ENCODE results near the gene RRBP1. TPM values are rescaled to one million over a fixed set of nuclear protein-coding genes. Genes with fewer than 3 reads are reported as not detected.
A peak's percentile ranks its signal among the peaks of the same experiment; 100 is the strongest.

Gene RRBP1
- total RNA-seq, 8 experiments from 2014 or later = 12.2 to 94.0 (median 31.2) TPM

- 0 to 100% (median 80%) methylated on average over 1 to 3 of the region's 3 CpGs; no CpG with 5 or more reads in 2 of the 10 experiments for WGBS, 10 experiments
- Histone ChIP-seq H3K27ac (no peak overlapping the region), H3K4me3 (no peak overlapping the region), H3K4me1 (replicated peaks in 1 of 2) (no peaks in the 10 kb centered on the region)
- in situ Hi-C loops (cut with MboI; ENCODE audit: low pct_unique_long_range_greater_than_20kb in 2 of 9, low sequenced_read_pairs in 9 of 9, unreplicated experiment in 9 of 9) = no loop called here
- ATAC-seq (replicated peaks in 6 of 8) = peak in 3 of 8 experiments; percentile 38 to 87 (median 85)
Observed at GRCh38 chr20:17587824-17588223, 94.2 kb downstream of the RRBP1 start.

- H3K4me3 ChIP-seq = no peak overlapping the region
- WGBS, 10 experiments = 83 to 100% (median 100%) methylated on average over 1 of the region's 1 CpG; no CpG with 5 or more reads in 1 of the 10 experiments
- no peak for ATAC-seq (replicated peaks in 6 of 8)
- no peak overlapping the region for H3K27ac ChIP-seq
- no peaks in the 10 kb centered on the region for H3K4me1 ChIP-seq (replicated peaks in 1 of 2)
- in situ Hi-C loops (cut with MboI; ENCODE audit: low pct_unique_long_range_greater_than_20kb in 2 of 9, low sequenced_read_pairs in 9 of 9, unreplicated experiment in 9 of 9) = no loop called here
Observed at GRCh38 chr20:17587148-17587547, 94.9 kb downstream of the RRBP1 start.

DNA sequence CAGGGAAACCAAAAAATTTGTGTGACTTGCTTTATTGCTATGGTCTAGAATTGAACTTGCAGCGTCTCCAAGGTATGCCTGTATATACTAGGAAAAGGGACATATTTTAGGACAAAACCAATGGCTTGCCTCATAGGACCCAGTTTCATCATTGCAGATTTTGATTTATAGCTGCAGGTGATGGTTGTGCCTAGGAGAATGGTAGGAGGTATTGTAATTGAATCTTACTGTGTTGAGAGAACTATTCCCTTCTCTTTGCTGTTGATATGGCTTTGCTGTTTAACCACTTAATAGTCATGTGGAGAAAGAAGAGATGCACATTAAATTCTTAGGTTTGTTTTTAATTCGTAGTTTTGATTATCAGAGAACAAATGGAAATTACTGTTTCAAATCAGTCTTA, 95.8 kb downstream of the RRBP1 start:
- in situ Hi-C loops (cut with MboI; ENCODE audit: low pct_unique_long_range_greater_than_20kb in 2 of 9, low sequenced_read_pairs in 9 of 9, unreplicated experiment in 9 of 9) = no loop called here
- H3K4me1 ChIP-seq (replicated peaks in 1 of 2) = no peaks in the 10 kb centered on the region
- WGBS, 10 experiments = 13 to 91% (median 66%) methylated on average over 1 to 2 of the region's 2 CpGs; no CpG with 5 or more reads in 2 of the 10 experiments
- no peak overlapping the region for H3K27ac ChIP-seq
- ATAC-seq (replicated peaks in 6 of 8) = no peak
- H3K4me3 ChIP-seq = no peak overlapping the region

- in situ Hi-C loops (cut with MboI; ENCODE audit: low pct_unique_long_range_greater_than_20kb in 2 of 9, low sequenced_read_pairs in 9 of 9, unreplicated experiment in 9 of 9) = no loop called here
- no peaks in the 10 kb centered on the region for H3K4me1 ChIP-seq (replicated peaks in 1 of 2)
- no peak overlapping the region for H3K4me3 ChIP-seq
- no peak overlapping the region for H3K27ac ChIP-seq
- ATAC-seq (replicated peaks in 6 of 8) = no peak
Observed at GRCh38 chr20:17584689-17585088, 97.4 kb downstream of the RRBP1 start.

- no peaks in the 10 kb centered on the region for H3K4me1 ChIP-seq (replicated peaks in 1 of 2)
- in situ Hi-C loops (cut with MboI; ENCODE audit: low pct_unique_long_range_greater_than_20kb in 2 of 9, low sequenced_read_pairs in 9 of 9, unreplicated experiment in 9 of 9) = no loop called here
- no peak overlapping the region for H3K27ac ChIP-seq
- no peak overlapping the region for H3K4me3 ChIP-seq
- WGBS, 10 experiments = 86 to 100% (median 100%) methylated on average over 1 to 3 of the region's 3 CpGs; no CpG with 5 or more reads in 1 of the 10 experiments
- ATAC-seq (replicated peaks in 6 of 8) = no peak
Observed at GRCh38 chr20:17583126-17583525, 98.9 kb downstream of the RRBP1 start.

GRCh38 chr20:17580895-17581294, 101.1 kb downstream of the RRBP1 start:
- in situ Hi-C loops (cut with MboI; ENCODE audit: low pct_unique_long_range_greater_than_20kb in 2 of 9, low sequenced_read_pairs in 9 of 9, unreplicated experiment in 9 of 9) = no loop called here
- ATAC-seq (replicated peaks in 6 of 8) = no peak
- WGBS, 10 experiments = 83 to 100% (median 100%) methylated on average over 1 to 2 of the region's 2 CpGs; no CpG with 5 or more reads in 4 of the 10 experiments
- no peaks in the 10 kb centered on the region for H3K4me1 ChIP-seq (replicated peaks in 1 of 2)
- no peak overlapping the region for H3K27ac ChIP-seq
- H3K4me3 ChIP-seq = no peak overlapping the region

- WGBS, 10 experiments = 93 to 100% (median 95%) methylated on average over 2 to 4 of the region's 4 CpGs; no CpG with 5 or more reads in 5 of the 10 experiments
- Histone ChIP-seq H3K27ac (no peak overlapping the region), H3K4me3 (no peak overlapping the region), H3K4me1 (replicated peaks in 1 of 2) (peaks cover 0 to 3% of the 10 kb centered on the region in 2 donors)
- in situ Hi-C loops (cut with MboI; ENCODE audit: low pct_unique_long_range_greater_than_20kb in 2 of 9, low sequenced_read_pairs in 9 of 9, unreplicated experiment in 9 of 9) = no loop called here
- ATAC-seq (replicated peaks in 6 of 8) = no peak
Observed at GRCh38 chr20:17579369-17580039, 102.5 kb downstream of the RRBP1 start.

GRCh38 chr20:17576215-17576614, 105.8 kb downstream of the RRBP1 start:
- WGBS, 10 experiments = 78 to 100% (median 89%) methylated on average over 1 to 7 of the region's 8 CpGs; no CpG with 5 or more reads in 1 of the 10 experiments
- no peak overlapping the region for H3K4me3 ChIP-seq
- H3K4me1 ChIP-seq (replicated peaks in 1 of 2) = peaks cover 6 to 16% of the 10 kb centered on the region in 2 donors
- in situ Hi-C loops (cut with MboI; ENCODE audit: low pct_unique_long_range_greater_than_20kb in 2 of 9, low sequenced_read_pairs in 9 of 9, unreplicated experiment in 9 of 9) = no loop called here
- no peak for ATAC-seq (replicated peaks in 6 of 8)
- H3K27ac ChIP-seq = no peak overlapping the region

- no peak for ATAC-seq (replicated peaks in 6 of 8)
- in situ Hi-C loops (cut with MboI; ENCODE audit: low pct_unique_long_range_greater_than_20kb in 2 of 9, low sequenced_read_pairs in 9 of 9, unreplicated experiment in 9 of 9) = no loop called here
- 14 to 100% (median 92%) methylated on average over 1 to 3 of the region's 3 CpGs for WGBS, 10 experiments
- H3K4me1 ChIP-seq (replicated peaks in 1 of 2) = peaks cover 6 to 16% of the 10 kb centered on the region in 2 donors
- H3K27ac ChIP-seq = no peak overlapping the region
- no peak overlapping the region for H3K4me3 ChIP-seq
Observed at GRCh38 chr20:17573463-17573862, 108.6 kb downstream of the RRBP1 start.

DNA sequence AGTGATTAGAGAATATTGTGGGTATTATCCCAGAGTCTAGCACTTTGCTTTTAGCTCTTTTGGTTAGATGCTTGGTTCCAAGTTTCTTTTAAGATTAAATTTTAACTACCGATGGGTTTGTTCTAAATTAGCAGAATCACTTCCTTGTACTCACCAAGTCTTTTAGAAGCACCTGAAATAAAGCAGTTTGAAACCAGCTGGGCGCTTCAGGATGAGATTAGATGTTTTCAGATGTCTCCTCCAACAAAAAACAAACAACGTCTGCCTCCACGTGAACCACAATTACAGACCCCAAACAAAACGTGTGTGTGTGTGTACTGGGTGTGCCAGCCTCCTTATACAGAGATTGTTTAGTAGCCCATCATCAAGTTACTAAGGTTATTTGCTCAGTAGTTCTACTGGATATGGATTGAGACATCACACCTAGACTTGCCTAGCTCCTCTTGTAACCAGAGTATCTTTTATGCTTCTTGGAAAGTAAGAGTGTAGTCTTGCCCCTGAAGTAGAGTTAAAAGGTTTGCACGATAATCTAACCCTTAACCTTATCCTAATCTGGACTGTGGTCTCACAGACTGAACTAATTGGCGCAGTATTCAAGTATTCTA, 109.9 kb downstream of the RRBP1 start:
- no peak for ATAC-seq (replicated peaks in 6 of 8)
- H3K4me1 ChIP-seq (replicated peaks in 1 of 2) = peaks cover 6 to 16% of the 10 kb centered on the region in 2 donors
- in situ Hi-C loops (cut with MboI; ENCODE audit: low pct_unique_long_range_greater_than_20kb in 2 of 9, low sequenced_read_pairs in 9 of 9, unreplicated experiment in 9 of 9) = no loop called here
- 7 to 83% (median 48%) methylated on average over 1 to 6 of the region's 7 CpGs; no CpG with 5 or more reads in 1 of the 10 experiments for WGBS, 10 experiments
- H3K4me3 ChIP-seq = peak overlapping the region; percentile 83 to 94 (median 90)
- no peak overlapping the region for H3K27ac ChIP-seq

- in situ Hi-C loops (cut with MboI; ENCODE audit: low pct_unique_long_range_greater_than_20kb in 2 of 9, low sequenced_read_pairs in 9 of 9, unreplicated experiment in 9 of 9) = no loop called here
- peaks cover 6 to 16% of the 10 kb centered on the region in 2 donors for H3K4me1 ChIP-seq (replicated peaks in 1 of 2)
- peak overlapping the region; percentile 83 to 94 (median 90) for H3K4me3 ChIP-seq
- ATAC-seq (replicated peaks in 6 of 8) = no peak
- 0 to 12% (median 0%) methylated on average over 3 to 6 of the region's 6 CpGs; no CpG with 5 or more reads in 1 of the 10 experiments for WGBS, 10 experiments
- H3K27ac ChIP-seq = no peak overlapping the region
Observed at GRCh38 chr20:17571153-17571527, 110.9 kb downstream of the RRBP1 start.

DNA sequence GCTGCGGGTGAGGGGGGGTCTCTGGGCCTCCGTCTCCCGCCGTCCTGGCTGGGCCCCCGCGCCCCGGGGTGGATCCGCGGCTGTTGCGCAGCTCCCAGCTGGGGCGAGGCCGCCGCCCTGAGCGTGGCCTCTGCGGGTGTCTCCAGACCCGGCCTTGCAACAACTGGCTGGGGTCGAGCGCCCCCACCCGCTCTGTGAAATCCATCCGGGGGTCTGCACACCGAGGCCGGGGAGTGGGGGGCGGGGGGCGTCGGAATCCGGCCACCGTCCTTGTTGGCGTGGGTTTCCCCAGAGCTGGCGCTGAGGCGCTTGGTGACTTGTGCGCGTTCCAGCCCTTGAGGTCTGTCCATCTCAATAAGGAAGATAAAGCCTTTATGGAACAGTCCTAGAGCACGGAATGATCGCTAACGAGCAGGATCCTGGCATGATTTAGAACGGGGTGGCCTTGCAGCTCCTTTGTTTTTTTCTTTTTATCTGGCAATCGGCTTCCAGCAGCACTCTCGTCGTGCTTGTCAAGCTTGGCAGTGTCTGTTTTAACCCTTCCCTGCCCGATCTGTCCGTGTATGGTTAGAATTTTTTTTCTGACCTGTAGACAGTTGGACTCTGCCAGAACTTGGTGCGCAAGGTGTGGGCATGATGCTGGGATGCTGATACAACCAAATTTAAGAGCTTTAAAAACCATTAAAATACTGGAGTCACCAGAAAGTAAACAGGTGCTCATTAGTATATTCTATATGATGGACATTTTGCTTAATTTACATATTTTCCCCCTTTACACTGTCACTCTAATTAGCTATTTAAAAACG, 111.5 kb downstream of the RRBP1 start:
- in situ Hi-C loops (cut with MboI; ENCODE audit: low pct_unique_long_range_greater_than_20kb in 2 of 9, low sequenced_read_pairs in 9 of 9, unreplicated experiment in 9 of 9) = no loop called here
- Histone ChIP-seq H3K4me3 (peak overlapping the region; percentile 83 to 94 (median 90)), H3K4me1 (replicated peaks in 1 of 2) (peaks cover 6 to 16% of the 10 kb centered on the region in 2 donors), H3K27ac (peak overlapping the region; percentile 94 to 96)
- peak; percentile 28 to 60 (median 52) for ATAC-seq (replicated peaks in 6 of 8)
- WGBS, 10 experiments = 0 to 8% (median 0%) methylated on average over 2 to 11 of the region's 43 CpGs; no CpG with 5 or more reads in 1 of the 10 experiments

Measured in motor neuron (in vitro differentiated cells).